ENCODE measurements around the gene CNIH2. TPM values are rescaled to one million over a fixed set of nuclear protein-coding genes. Genes with fewer than 3 reads are reported as not detected.

CNIH2 gene
- total RNA-seq, 2 donors from 2014 or later, result 3.6 TPM; not detected in 1

GRCh38 chr11:66258473-66258893, 19.5 kb upstream of the CNIH2 start:
- no peaks in the 10 kb centered on the region for H3K9me3 ChIP-seq
- DNase-seq (ENCODE audit: low spot score), result no peak
- peaks cover 0 to 7% of the 10 kb centered on the region in 2 donors for H3K36me3 ChIP-seq
- peaks cover 4% of the 10 kb centered on the region for H3K4me1 ChIP-seq (replicated peaks)
- H3K27me3 ChIP-seq (replicated peaks; ENCODE audit: insufficient read depth), result no peaks in the 10 kb centered on the region
- 2% methylated on average over 26 of the region's 28 CpGs for WGBS
- peak overlapping the region; percentile 77 for H3K27ac ChIP-seq
- peak; percentile 1 for TF ChIP-seq POLR2A (IDR thresholded peaks at IDR 0.05)
- no peak for TF ChIP-seq CTCF (IDR thresholded peaks at IDR 0.05)
- intact Hi-C loops (cut with DNase I), result no loop called here
- peak overlapping the region; percentile 74 to 92 for H3K4me3 ChIP-seq

GRCh38 chr11:66259225-66259624, 18.8 kb upstream of the CNIH2 start:
- Histone ChIP-seq H3K4me3 (no peak overlapping the region), H3K4me1 (replicated peaks) (peaks cover 4% of the 10 kb centered on the region), H3K27me3 (replicated peaks; ENCODE audit: insufficient read depth) (no peaks in the 10 kb centered on the region), H3K36me3 (peaks cover 0 to 7% of the 10 kb centered on the region in 2 donors), H3K27ac (no peak overlapping the region), H3K9me3 (no peaks in the 10 kb centered on the region)
- 96% methylated on average over 2 of the region's 2 CpGs for WGBS
- TF ChIP-seq CTCF (IDR thresholded peaks at IDR 0.05) (no peak), POLR2A (IDR thresholded peaks at IDR 0.05) (no peak), POLR2AphosphoS5 (IDR thresholded peaks at IDR 0.05) (no peak)
- no peak for DNase-seq (ENCODE audit: low spot score)
- intact Hi-C loops (cut with DNase I), result no loop called here

GRCh38 chr11:66259956-66260355, 18.0 kb upstream of the CNIH2 start:
- WGBS, result 84% methylated on average over 4 of the region's 4 CpGs
- H3K4me3 ChIP-seq, result no peak overlapping the region
- no peaks in the 10 kb centered on the region for H3K27me3 ChIP-seq (replicated peaks; ENCODE audit: insufficient read depth)
- H3K4me1 ChIP-seq (replicated peaks), result peaks cover 4% of the 10 kb centered on the region
- H3K9me3 ChIP-seq, result no peaks in the 10 kb centered on the region
- no peak overlapping the region for H3K27ac ChIP-seq
- TF ChIP-seq CTCF (IDR thresholded peaks at IDR 0.05) (no peak), POLR2AphosphoS5 (IDR thresholded peaks at IDR 0.05) (no peak), POLR2A (IDR thresholded peaks at IDR 0.05) (no peak)
- intact Hi-C loops (cut with DNase I), result loop anchor here (10.0 kb wide), 1 partner anchor 345 kb away; the partner anchor contains the start of genes C11orf68 and DRAP1
- peaks cover 0 to 7% of the 10 kb centered on the region in 2 donors for H3K36me3 ChIP-seq
- no peak for DNase-seq (ENCODE audit: low spot score)

GRCh38 chr11:66261578-66261977, 16.4 kb upstream of the CNIH2 start:
- Histone ChIP-seq H3K36me3 (peaks cover 0 to 7% of the 10 kb centered on the region in 2 donors), H3K27ac (no peak overlapping the region), H3K9me3 (no peaks in the 10 kb centered on the region), H3K27me3 (replicated peaks; ENCODE audit: insufficient read depth) (no peaks in the 10 kb centered on the region), H3K4me1 (replicated peaks) (peaks cover 4% of the 10 kb centered on the region), H3K4me3 (no peak overlapping the region)
- no peak for DNase-seq (ENCODE audit: low spot score)
- intact Hi-C loops (cut with DNase I), result loop anchor here (10.0 kb wide), 1 partner anchor 347 kb away; the partner anchor contains the start of genes C11orf68 and DRAP1
- no peak for TF ChIP-seq POLR2AphosphoS5 (IDR thresholded peaks at IDR 0.05)
- no peak for TF ChIP-seq POLR2A (IDR thresholded peaks at IDR 0.05)
- no peak for TF ChIP-seq CTCF (IDR thresholded peaks at IDR 0.05)
- 91% methylated on average over 16 of the region's 16 CpGs for WGBS

- no peaks in the 10 kb centered on the region for H3K9me3 ChIP-seq
- no peak overlapping the region for H3K4me3 ChIP-seq
- H3K4me1 ChIP-seq (replicated peaks), result peaks cover 10% of the 10 kb centered on the region
- no peak for DNase-seq (ENCODE audit: low spot score)
- intact Hi-C loops (cut with DNase I), result loop anchor here (10.0 kb wide), 1 partner anchor 347 kb away; the partner anchor contains the start of genes C11orf68 and DRAP1
- WGBS, result 93% methylated on average over 5 of the region's 5 CpGs
- H3K36me3 ChIP-seq, result peaks cover 0 to 7% of the 10 kb centered on the region in 2 donors
- H3K27me3 ChIP-seq (replicated peaks; ENCODE audit: insufficient read depth), result no peaks in the 10 kb centered on the region
- H3K27ac ChIP-seq, result no peak overlapping the region
- TF ChIP-seq POLR2AphosphoS5 (IDR thresholded peaks at IDR 0.05), result no peak
- TF ChIP-seq CTCF (IDR thresholded peaks at IDR 0.05), result no peak
- TF ChIP-seq POLR2A (IDR thresholded peaks at IDR 0.05), result no peak
These were observed 15.8 kb upstream of the CNIH2 start for GRCh38 chr11:66262191-66262590.

Data from prostate gland (tissue), 2 donors.